GM21717 (cell line): ENCODE data around the gene TMEM135.
"Not testable (repeated sequence)": the region's sequence is repeated elsewhere in the genome, so short reads cannot be mapped to it uniquely, and the experiment has no call there.

Experiments used
- ATAC-seq: cut with Tn5 transposase; IDR thresholded peaks from one replicate; pipeline ENCODE4 v1.9.1; 2021; ENCODE audit warnings: mild to moderate bottlenecking, moderate library complexity; ENCODE audit not compliant: unreplicated experiment

Gene TMEM135

DNA sequence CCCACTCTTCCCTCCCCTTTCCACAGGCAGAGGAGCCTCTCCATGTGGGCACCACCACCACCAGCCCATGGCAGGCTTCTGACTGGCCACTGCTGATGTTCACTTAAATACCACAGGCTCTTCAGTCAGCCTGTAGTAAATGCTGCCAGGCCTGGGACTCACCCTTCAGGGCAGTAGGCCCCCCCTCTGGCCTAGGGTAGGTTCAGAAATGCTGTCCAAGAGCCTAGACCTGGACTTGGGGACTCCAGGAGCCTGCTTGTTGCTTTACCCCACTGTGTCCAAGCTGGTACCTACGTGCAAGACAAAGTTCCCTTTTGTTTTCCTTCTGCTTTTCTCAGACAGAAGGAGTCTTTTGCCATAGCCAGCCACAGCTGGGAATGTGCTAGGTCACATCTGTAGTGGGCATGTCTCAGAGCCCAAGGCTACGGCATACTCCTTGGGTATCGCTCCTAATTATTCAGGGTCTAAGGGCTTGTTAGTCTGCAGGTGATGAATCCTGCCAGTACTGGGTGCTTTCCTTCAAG lies 38.6 kb downstream of the TMEM135 start:
- no peak for ATAC-seq

DNA sequence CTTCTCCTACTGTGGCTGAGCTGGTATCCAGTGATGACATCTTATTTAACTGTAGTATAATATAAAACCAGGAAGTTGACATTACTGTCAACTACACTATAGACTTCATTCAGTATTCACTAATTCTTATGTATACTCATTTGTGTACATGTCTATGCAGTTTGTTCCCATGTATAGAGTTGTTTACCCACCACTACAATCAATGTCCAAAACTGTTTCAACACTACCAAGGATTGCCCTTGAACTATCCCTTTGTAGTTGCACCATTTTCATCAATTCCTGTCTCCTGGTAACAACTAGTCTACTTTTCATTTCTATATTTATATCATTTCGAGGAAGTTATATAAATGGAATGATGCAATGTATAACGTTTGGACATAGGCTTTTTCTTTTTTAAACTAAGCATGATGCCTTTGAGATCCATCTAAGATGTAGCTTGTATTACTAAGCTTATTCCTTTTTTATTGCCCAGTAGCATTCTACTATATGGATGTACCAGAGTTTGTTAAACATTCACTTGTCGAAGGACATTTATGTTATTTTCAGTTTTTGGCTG lies 39.2 kb downstream of the TMEM135 start:
- ATAC-seq, result no peak

DNA sequence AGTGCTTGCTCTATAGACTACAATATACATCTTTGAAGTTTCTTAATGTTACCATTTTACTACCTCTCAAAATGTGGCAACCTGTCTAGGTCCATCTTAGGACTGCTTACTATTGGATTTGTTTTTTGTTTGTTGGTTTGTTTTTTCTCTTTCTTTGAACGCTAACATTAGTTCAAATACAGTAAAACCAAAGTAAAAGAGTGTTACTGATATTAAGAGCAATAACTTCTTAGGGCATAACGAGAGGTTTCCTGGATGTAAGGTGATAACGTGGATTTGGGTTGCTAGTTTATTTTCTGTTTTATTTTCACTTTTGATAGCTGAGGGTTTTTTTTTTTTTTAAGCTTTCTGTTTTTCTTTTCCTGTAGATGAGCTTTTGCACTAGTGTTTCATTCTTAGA lies 43.6 kb downstream of the TMEM135 start:
- peak; percentile 83 for ATAC-seq

DNA sequence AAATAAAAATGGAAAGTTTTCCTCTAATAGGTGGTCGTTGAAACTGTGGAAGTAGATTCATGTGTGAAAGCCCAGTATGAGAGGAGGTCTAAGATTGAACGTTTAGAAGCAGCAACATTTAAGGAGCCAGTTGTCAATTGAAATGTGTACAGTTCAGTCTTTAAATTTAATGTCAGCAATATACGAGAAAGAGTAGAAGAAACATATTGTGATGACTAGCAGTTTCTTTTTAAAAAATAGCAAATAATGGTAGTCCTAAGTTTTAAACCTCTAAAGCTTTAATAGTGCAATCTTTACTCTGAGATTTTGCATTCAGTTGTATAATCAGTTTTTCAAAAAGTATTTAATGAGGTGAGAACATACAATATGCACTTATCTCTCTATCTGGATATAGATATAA lies 44.9 kb downstream of the TMEM135 start:
- no peak for ATAC-seq

DNA sequence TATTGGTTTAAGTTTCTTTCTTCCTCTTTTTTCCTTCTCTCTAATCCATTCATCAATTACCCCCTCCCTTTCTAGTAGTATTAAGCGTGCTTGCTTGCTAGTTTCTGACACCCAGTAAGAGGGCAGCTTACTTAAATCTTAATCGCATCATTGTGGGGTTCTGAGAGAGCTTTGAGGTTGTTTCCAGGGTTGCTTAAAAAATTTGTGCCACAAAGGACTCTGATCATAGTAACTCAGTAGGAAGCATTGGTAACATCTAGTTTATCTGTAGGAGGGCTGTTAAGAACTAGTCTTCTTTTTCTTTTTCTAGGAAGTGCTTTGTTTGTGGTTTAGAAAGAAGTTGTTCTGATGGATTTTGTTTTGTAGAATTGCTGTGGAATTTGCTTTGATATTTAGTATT lies 45.3 kb downstream of the TMEM135 start:
- ATAC-seq, result no peak

DNA sequence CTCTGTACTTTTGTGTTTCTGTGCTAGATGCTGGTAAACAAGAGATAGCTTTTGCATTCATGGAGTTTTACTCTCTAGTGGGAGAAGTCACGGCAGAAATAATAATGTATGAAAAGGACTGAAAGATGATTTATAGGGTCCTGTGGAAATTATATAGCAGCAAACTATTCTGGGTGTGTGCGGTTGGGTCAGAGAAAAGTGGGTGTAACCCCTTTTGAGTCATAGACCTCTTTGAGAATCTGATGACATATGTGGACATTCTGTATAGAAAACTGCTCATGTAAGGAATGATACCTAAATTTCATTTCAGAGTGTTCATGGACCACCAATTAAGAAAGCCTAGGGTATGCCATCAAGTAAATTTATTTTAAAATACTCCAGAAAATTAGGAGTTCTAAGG lies 54.4 kb downstream of the TMEM135 start:
- ATAC-seq, result no peak

DNA sequence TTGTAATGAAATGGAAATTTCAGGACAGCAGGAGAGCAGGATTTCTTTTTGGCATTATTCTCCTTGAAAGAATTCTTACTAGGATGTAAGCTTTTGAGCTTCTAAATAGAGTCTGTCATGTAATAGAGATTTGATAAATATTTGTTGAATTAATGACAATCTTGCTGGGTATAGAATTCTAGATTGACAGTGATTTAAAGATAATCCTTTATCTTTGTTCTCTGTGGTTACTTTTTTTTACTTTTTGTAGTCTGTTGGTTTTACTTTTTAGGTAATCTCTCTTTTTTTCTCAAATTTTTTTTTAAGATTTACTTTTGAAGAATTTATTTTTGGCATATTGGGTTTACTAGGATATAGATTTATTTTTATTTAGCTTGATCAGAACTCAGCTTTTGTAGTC lies 54.8 kb downstream of the TMEM135 start:
- no peak for ATAC-seq

DNA sequence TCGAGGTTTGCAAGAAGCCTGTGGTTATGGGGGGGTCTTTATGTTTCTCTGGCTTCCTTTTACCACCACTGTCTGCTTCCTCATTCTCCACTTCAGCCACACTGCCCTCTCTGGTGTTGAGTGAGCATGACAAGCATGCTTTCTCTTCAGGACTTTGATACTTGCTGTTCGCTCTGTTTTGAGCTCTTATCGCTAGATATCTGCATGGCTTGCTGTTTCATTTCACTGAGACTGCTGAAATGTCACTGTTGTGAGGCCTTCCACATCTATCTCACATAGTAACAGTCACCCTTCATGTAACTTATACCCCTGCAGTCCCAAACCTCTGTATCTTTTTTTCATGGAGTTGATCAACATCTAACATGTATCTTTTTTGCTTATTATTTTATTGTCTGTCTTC lies 59.8 kb downstream of the TMEM135 start:
- peak; percentile 82 for ATAC-seq

DNA sequence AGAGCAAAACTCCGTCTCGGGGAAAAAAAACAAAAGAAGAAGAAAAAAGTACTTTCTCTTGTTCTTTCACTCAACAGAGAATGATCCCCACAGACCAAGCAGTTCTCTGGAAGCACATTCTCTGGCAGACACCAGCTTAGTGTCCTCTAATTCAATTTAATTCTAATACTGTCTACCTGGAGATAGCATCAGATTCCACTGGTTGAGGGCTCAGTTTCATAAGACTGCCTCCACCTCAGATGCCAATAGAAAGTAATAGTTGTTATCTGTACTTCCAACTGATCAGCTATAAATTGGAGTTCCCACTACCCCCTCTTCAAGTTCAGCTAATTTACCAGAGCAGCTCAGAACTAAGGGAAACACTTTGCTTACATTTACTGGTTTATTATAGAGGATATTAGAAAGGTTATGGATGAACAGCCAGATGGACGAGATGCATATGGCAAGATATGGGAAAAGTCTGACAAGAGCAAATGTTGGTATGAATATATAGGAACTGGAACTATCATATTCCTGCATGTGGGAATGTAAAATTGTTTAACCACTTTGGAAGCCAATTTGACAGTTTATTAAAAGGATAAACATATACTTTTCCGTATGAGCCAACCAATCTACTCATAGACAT lies 64.3 kb downstream of the TMEM135 start:
- ATAC-seq, result no peak

DNA sequence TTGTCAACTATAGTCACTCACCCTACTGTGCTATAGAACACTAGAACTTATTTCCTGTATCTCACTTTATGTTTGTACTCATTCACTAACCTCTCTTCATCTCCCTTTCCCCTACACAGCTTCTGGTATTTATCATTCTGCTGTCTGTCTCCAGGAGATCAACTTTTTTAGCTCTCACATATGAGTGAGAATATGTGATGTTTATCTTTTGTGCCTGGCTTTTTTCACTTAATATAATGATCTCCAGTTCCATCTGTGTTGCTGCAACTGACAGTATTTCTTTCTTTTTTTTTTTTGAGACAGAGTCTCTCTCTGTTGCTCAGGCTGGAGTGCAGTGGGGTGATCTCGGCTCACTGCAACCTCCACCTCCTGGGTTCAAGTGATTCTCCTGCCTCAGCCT lies 68.1 kb downstream of the TMEM135 start:
- not testable (repeated sequence) for ATAC-seq

DNA sequence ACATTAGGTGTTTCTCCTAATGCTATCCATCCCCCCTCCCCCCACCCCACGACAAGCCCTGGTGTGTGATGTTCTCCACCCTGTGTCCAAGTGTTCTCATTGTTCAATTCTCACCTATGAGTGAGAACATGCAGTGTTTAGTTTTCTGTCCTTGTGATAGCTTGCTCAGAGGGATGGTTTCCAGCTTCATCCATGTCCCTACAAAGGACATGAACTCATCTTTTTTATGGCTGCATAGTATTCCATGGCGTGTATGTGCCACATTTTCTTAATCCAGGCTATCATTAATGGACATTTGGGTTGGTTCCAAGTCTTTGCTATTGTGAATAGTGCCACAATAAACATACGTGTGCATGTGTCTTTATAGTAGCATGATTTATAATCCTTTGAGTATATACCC lies 69.6 kb downstream of the TMEM135 start:
- not testable (repeated sequence) for ATAC-seq

DNA sequence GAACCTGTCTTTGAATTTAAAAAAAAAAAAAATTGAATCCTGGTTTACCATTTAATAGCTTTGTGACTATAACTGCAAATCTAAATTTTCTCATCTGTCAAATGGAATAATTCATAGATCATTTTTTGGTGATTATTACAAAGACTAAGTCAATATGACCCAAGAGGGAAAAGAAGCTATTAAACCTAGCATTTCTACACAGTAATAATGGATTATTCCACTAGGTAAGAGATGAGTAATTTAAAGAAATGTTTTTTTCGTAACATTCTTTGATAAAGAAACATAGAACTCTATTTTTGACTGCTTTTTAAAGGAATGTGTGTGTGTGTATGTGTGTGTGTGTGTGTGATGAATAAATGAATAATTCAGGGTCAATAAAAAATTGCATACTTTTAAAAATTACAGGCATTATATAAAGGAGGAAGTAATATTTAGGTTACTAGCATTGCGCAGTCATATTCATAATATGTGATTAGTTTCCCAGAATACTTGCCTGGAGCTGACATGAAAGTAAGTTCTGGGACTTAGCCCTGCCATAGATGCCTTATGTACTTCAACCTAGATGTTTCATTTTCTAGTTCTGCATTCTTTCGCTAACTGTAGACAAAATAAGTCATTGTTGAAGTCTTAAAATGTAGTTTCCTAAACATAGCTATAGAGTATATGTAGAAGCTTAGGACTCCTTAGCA lies 72.9 kb downstream of the TMEM135 start:
- no peak for ATAC-seq

DNA sequence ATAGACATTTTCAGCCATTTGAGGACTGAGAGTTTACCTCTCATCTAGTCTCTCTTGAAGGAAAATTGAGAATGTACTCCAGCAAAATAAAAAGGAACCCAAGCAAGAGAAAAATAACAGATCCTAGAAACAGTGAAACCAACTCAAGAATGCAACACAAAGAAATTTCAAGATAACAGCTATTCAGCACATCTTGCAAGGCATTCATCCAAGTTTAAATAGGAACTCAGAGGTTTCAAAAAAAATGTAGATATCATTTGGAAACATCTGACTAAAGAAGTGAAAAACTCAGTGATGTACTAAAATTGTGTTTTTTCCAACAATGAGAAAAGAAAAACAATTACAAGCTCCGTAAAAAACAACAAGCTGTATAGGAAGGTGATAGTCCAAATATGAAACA lies 76.4 kb downstream of the TMEM135 start:
- no peak for ATAC-seq

DNA sequence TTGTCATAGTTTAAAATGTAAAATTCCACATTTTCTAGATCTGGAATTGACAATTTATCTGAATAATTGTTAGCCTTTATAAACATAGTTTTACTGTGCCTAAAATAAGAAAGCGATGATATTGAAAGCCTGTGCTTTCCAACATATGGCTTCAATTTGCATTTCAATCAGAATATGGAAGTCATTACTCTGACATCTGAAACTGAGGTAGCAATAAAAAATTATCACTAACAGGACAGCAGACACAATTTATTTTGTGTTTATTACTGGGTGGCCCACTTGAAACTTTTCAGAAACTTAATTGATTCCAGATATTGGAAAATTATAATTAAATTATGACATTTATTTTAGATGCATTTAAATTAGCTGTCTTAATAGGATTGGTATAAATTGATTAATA lies 78.5 kb downstream of the TMEM135 start:
- no peak for ATAC-seq

DNA sequence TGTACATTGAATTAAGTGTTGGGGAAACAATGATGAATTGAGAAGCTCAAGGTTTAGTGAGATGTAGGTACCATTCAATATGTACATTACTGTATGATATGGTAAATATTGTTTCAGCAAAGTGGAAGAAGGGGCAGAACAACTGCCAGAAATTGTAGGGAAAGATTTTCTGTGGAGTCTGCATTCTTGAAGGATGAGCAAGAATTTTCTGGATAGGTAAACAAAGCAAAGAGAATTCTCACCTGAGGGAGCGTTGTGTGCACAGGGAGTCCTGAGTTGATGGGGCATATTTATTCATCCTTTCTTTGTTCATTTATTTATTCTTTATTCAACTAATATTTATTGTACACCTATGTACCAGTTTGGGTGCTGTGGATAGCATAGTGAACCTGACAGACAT lies 83.2 kb downstream of the TMEM135 start:
- ATAC-seq, result no peak

DNA sequence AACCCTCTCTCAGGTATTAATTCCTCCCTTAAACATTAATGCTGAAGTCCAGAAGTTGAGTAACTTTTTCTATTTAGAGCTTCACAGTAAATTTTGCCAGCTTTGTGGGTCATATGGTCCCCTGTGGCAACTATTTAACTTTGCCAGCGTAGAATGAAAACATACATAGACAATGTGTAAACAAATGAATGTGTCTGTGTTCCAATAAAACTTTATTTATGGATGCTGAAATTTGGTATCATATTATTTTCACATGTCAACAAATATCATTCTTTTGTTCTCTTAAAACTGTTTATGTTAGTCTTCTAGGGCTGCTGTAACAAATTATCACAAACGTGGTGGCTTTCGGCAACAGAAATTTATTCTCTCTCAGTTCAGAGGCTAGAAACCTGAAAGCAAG lies 85.1 kb downstream of the TMEM135 start:
- ATAC-seq, result no peak

DNA sequence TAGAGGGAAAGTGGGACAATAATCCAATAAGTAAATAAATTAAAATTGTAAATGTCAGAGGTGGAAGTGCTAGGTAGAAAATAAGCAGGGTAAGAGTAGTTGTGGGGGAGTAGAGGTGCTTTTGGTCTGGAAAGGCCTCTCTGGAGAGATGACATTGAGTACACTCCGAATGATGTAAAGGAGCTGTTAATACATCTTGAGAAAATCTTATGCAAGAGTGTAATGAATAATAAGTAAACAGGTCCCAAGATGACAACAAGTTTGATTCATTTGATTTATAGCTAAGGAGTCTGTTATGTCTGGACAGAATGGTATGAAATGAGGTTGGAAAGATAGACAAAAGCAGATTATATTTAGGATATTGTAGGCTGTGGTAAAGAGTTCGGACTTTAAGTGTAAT lies 87.5 kb downstream of the TMEM135 start:
- ATAC-seq, result no peak

DNA sequence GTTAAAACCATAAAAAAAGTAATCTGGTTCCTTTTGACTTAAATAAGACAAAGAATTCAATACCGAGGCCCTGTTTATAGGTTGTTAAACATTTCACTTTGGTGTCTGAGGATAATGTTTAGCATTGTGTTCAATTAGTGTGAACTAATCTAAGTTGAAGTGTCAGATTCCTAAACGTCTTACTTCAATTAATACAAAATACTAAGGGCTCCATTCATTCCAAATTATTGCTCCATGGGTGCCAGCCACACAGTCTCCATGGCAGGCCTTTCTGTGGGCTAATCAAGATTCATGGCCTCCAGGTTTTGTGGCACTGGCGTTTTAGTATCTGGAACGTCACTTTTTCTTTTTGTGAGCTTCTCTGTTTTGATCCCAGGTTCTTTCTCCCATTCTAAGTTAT lies 89.4 kb downstream of the TMEM135 start:
- ATAC-seq, result no peak

DNA sequence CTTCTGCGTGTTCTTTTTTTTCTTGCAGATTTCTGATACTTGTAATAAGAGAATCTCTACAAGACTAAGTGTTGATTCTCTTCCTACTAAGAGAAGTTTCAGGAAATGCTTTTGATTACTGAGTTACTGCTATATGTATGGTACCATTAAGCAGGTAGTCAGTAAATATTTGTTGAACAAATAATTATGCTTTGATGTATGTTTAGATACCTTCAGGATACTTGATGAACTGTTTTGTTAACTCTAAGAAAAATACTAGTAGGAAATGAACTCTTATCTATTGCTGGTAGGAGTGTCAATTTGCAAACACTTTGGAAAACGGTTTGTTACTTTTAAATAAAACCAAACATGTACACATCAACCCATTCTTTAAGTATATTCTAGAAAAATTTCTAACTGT lies 90.6 kb downstream of the TMEM135 start:
- no peak for ATAC-seq

DNA sequence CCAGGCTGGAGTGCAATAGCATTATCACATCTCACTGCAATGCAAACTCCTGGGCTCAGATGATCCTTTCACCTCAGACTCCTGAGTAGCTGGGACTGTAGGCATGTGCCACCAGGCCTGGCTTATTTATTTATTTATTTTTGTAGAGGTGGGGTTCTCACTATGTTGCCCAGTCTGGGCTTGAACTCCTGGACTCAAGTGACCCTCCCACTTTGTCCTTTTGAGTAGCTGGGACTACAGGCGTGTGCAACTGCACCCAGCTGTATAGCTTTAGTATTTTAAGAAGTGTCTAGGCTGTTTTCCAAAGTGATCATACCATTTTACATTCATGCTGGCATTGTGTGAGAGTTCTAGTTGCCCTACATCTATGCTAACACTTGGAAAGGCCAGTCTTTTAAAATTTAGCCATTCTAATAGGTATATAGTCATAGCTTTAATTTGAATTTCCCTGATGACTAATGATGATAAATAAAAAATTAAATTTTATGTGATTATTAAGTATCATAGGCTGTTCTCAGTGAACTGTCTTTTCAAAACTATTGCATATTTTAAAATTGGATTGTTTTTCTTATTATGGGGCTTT lies 96.9 kb downstream of the TMEM135 start:
- no peak for ATAC-seq

DNA sequence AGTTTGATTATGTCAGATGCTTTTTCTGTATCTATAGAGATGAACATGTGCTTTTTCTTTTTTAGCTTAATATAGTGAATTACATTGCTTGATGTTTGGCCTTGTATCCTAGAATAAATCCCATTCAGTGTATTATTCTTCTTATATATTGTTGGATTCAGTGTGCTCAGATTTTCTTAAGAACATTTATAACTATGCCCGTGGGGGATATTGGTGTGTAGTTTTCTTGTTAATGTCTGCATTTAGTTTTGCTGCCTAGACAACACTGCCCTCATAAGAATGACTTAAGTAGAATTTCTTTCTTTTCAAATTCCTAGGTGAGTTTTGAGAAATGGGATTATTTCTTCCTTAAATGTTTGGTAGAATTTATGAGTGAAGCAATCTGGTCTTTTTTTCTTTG lies 98.5 kb downstream of the TMEM135 start:
- no peak for ATAC-seq

DNA sequence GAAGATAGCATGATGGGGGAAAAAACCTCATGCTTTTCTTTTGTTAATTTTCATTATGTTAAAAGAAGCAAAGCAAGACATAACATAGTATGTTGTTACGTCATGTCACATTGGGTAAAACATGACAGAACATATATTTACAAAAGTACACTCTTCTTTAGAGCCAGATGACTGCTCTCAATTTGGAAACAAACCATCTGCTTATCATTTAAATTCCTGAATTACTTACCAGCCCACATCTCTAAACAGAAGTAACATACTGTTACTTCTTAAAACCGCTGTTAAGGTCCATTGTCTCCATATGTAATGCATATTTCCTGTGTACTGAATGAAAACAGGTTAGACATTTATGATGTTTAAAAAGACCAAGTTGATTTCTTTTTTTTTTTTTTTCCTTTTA lies 100.0 kb downstream of the TMEM135 start:
- ATAC-seq, result no peak
